ENCODE measurements around the gene GOSR2.

GRCh38 chr17:46911311-46911710 lies 11.6 kb upstream of the GOSR2 start:
- TF ChIP-seq CTCF (IDR thresholded peaks at IDR 0.05) (no peak), POLR2AphosphoS5 (IDR thresholded peaks at IDR 0.05; ENCODE audit: low read depth, low read length) (no peak), TCF7L2 (IDR thresholded peaks at IDR 0.05; ENCODE audit: low read depth, low read length) (no peak)
- TF ChIP-seq, protein P1, sequence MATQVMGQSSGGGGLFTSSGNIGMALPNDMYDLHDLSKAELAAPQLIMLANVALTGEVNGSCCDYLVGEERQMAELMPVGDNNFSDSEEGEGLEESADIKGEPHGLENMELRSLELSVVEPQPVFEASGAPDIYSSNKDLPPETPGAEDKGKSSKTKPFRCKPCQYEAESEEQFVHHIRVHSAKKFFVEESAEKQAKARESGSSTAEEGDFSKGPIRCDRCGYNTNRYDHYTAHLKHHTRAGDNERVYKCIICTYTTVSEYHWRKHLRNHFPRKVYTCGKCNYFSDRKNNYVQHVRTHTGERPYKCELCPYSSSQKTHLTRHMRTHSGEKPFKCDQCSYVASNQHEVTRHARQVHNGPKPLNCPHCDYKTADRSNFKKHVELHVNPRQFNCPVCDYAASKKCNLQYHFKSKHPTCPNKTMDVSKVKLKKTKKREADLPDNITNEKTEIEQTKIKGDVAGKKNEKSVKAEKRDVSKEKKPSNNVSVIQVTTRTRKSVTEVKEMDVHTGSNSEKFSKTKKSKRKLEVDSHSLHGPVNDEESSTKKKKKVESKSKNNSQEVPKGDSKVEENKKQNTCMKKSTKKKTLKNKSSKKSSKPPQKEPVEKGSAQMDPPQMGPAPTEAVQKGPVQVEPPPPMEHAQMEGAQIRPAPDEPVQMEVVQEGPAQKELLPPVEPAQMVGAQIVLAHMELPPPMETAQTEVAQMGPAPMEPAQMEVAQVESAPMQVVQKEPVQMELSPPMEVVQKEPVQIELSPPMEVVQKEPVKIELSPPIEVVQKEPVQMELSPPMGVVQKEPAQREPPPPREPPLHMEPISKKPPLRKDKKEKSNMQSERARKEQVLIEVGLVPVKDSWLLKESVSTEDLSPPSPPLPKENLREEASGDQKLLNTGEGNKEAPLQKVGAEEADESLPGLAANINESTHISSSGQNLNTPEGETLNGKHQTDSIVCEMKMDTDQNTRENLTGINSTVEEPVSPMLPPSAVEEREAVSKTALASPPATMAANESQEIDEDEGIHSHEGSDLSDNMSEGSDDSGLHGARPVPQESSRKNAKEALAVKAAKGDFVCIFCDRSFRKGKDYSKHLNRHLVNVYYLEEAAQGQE (IDR thresholded peaks at IDR 0.05; ENCODE audit: insufficient read depth in 1 of 2, low read depth in 2 of 2, low read length in 1 of 2): no peak

Measured in Panc1 (cell line).